Psoas muscle (tissue), 8 donors: ENCODE data around the gene CARHSP1. TPM values are rescaled to one million over a fixed set of nuclear protein-coding genes. Genes with fewer than 3 reads are reported as not detected.
A peak's percentile ranks its signal among the peaks of the same experiment; 100 is the strongest.

Experiments used
- ATAC-seq, 4 donors: fragments of 200-7000 bp; cut with Tn5 transposase; one replicate each; pipeline ENCODE4 v1.9.1; 2020; ENCODE audit warnings: moderate library complexity in 3 of 4, mild to moderate bottlenecking in 2 of 4
- DNase-seq, 2 donors: peaks; one replicate each; pipeline ENCODE4 v3.0.0-alpha.2; 2020
- H3K27ac ChIP-seq: fragments of 200-600 bp; one replicate; pipeline ENCODE4 v1.8.0; 2022
- H3K27me3 ChIP-seq, 3 donors: fragments of 200-600 bp in 1 of 3; one replicate each; pipeline versions ENCODE4 v1.6.1 to v1.8.0; 2013 to 2022; ENCODE audit warnings: low read length in 2 of 3, mild to moderate bottlenecking in 2 of 3, moderate library complexity in 1 of 3; ENCODE audit not compliant: insufficient read depth in 3 of 3
- H3K36me3 ChIP-seq, 2 donors: fragments of 200-600 bp in 1 of 2; one replicate each; pipeline versions ENCODE4 v1.6.1 to v1.8.0; 2013 to 2022; ENCODE audit warnings: low read depth in 1 of 2, mild to moderate bottlenecking in 1 of 2, moderate library complexity in 1 of 2; ENCODE audit not compliant: insufficient read depth in 1 of 2
- H3K4me1 ChIP-seq: fragments of 200-600 bp; one replicate; pipeline ENCODE4 v1.8.0; 2022
- H3K4me3 ChIP-seq: fragments of 200-600 bp; one replicate; pipeline ENCODE4 v1.8.0; 2022; ENCODE audit warnings: mild to moderate bottlenecking
- H3K9me3 ChIP-seq: fragments of 200-600 bp; one replicate; pipeline ENCODE4 v1.8.0; 2022
- WGBS, 3 donors: extraction: QIAGEN DNeasy Blood & Tissue Kit; methylation state at CpG; one replicate each; pipeline versions ENCODE4 v1.1.6 to v1.1.7; 2013; 5-methylcytosine and 5-hydroxymethylcytosine counted together
- intact Hi-C, 2 donors: fragments of 100-400 bp; cut with DNase I; formaldehyde crosslinking; loops; one replicate each; pipeline versions ENCODE4 v1.11.0 to v1.14.2; 2022
- polyA plus RNA-seq, 3 donors: library from polyadenylated mRNA; stranded (reverse); fragments of 200-250 nt; gene quantifications; one replicate each; pipeline ENCODE4 v1.2.3, GENCODE V29; 2013
- total RNA-seq, 4 donors: library from RNA; stranded (reverse); fragmentation: NEBNext Ultra II Directional in 2 of 4; extraction: Animal tissue kit (Norgen Biotek cat#: 25700) in 2 of 4; gene quantifications; one replicate each; pipeline versions ENCODE4 v1.2.1 to v1.2.4, GENCODE V29; 2021 to 2023
- TF ChIP-seq, protein P1 (sequence below): fragments of 200-600 bp; IDR thresholded peaks from one replicate; pipeline ENCODE4 v1.8.0; 2022; ENCODE audit warnings: antibody characterized with exemption
- donor health status: healthy with polysubstance abuse.
- donor health status: DM: no; HTN: no; CAD: no; lungs with moderate emphysema.
- donor health status: Bipolar disorder and iron deficiency.
- donor health status: healthy.
- donor health status: DM: yes; HTN: yes; CAD: no.
- donor health status: DM: no; HTN: no; CAD: no.
- donor health status: DM: no; HTN: no; CAD: no.
- donor health status: DM: yes; HTN: yes; CAD: no.

The CARHSP1 gene
- total and polyA plus RNA-seq, 7 donors = 9.8 to 23.0 (median 16.6) TPM

DNA sequence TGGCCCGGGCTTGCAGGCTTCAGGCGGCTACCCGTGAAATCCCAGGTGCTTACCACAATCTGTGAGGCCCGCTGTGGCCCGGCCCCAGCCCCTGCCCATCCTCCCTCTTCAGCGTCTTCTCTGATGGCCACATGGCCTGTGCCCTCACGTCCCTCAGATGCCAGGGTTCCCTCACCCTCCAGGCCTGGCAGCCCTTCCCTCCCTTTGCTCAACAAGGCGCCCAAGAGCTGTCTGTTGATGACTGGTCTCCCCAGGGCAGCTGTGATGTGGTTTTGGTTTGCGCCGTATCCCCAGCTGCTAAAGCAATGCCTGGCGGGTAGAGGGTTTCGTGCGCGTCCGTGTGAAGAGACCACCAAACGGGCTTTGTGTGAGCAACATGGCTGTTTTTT lies 36.1 kb downstream of the CARHSP1 start:
- no peak overlapping the region for H3K27ac ChIP-seq
- TF ChIP-seq, protein P1, sequence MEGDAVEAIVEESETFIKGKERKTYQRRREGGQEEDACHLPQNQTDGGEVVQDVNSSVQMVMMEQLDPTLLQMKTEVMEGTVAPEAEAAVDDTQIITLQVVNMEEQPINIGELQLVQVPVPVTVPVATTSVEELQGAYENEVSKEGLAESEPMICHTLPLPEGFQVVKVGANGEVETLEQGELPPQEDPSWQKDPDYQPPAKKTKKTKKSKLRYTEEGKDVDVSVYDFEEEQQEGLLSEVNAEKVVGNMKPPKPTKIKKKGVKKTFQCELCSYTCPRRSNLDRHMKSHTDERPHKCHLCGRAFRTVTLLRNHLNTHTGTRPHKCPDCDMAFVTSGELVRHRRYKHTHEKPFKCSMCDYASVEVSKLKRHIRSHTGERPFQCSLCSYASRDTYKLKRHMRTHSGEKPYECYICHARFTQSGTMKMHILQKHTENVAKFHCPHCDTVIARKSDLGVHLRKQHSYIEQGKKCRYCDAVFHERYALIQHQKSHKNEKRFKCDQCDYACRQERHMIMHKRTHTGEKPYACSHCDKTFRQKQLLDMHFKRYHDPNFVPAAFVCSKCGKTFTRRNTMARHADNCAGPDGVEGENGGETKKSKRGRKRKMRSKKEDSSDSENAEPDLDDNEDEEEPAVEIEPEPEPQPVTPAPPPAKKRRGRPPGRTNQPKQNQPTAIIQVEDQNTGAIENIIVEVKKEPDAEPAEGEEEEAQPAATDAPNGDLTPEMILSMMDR = no peak
- H3K27me3 ChIP-seq = no peaks in the 10 kb centered on the region
- H3K9me3 ChIP-seq = no peaks in the 10 kb centered on the region
- DNase-seq = no peak
- peaks cover 5 to 33% of the 10 kb centered on the region in 2 donors for H3K36me3 ChIP-seq
- no peaks in the 10 kb centered on the region for H3K4me1 ChIP-seq
- no peak overlapping the region for H3K4me3 ChIP-seq
- no peak for ATAC-seq
- intact Hi-C loops = no loop called here
- 70 to 77% (median 75%) methylated on average over 16 of the region's 16 CpGs for WGBS, 3 donors

DNA sequence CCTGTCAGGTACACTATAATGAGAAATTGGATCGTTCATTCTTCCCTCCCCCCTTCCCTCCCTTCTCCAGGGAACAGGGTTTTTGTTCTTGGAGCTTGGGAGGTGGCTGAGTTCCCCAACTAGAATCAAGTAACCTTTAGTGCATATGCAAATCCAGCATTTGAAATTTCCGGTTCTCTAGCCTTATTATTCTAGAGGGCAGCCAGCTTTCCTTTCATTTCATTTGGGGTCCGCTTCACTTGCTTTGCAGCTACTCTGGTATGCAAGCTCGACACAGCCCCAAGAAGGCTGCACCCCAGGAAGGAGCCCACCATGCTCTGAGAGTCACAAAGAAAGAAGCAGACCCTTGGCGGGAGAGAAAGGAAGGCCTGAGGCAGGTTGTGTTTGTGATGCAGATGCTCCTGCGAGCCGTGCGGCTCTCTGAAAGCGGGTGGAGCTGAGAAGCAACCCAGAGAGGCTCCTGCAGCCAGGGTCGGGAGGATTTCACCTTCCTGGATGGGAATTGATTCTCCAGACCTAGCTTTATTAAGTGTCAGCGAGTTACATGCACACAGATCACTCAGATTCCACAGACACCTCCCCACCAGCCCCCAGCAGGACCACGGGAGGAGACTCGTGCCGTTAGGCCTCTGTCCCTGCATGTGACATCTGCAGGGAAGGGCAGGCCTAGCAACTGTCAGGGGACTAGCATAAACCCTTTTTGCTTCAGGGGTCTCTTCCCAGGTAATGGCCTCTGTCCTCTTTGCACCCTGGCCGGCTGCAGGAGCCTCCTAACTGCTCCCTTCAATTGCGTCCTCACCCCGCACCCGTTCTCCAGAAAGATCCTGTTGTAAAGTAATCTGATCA lies 36.7 kb downstream of the CARHSP1 start:
- Histone ChIP-seq H3K27me3 (no peaks in the 10 kb centered on the region), H3K4me1 (no peaks in the 10 kb centered on the region), H3K27ac (no peak overlapping the region), H3K9me3 (no peaks in the 10 kb centered on the region), H3K36me3 (peaks cover 5 to 33% of the 10 kb centered on the region in 2 donors), H3K4me3 (no peak overlapping the region)
- intact Hi-C loops = no loop called here
- TF ChIP-seq, protein P1 = no peak
- DNase-seq (no peak), ATAC-seq (no peak)
- 71 to 77% (median 75%) methylated on average over 18 of the region's 18 CpGs for WGBS, 3 donors

DNA sequence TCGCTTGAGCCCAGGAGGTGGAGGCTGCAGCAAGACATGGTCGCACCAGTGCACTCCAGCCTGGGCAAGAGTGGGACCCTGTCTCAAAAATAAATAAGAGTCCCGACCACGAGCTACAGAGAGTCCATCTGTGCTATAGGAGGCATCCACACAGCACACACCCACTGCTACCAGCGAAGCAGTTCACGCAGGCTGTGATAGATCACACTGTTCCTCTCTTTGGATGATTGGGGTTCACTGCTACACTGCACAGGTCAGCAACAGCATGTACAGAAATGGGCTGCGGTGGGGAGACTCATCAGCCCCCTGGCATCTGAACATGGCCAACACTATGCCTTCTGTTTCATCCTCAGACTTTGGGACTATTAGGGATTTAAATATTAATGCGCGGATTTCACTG lies 37.4 kb downstream of the CARHSP1 start:
- H3K27ac ChIP-seq = no peak overlapping the region
- H3K9me3 ChIP-seq = no peaks in the 10 kb centered on the region
- DNase-seq (no peak), ATAC-seq (peak in 1 of 4 donors; percentile 16)
- H3K4me1 ChIP-seq = no peaks in the 10 kb centered on the region
- H3K36me3 ChIP-seq = peaks cover 5 to 33% of the 10 kb centered on the region in 2 donors
- 87 to 90% (median 88%) methylated on average over 9 of the region's 9 CpGs for WGBS, 3 donors
- no peak overlapping the region for H3K4me3 ChIP-seq
- intact Hi-C loops = no loop called here
- no peaks in the 10 kb centered on the region for H3K27me3 ChIP-seq
- TF ChIP-seq, protein P1 = no peak

DNA sequence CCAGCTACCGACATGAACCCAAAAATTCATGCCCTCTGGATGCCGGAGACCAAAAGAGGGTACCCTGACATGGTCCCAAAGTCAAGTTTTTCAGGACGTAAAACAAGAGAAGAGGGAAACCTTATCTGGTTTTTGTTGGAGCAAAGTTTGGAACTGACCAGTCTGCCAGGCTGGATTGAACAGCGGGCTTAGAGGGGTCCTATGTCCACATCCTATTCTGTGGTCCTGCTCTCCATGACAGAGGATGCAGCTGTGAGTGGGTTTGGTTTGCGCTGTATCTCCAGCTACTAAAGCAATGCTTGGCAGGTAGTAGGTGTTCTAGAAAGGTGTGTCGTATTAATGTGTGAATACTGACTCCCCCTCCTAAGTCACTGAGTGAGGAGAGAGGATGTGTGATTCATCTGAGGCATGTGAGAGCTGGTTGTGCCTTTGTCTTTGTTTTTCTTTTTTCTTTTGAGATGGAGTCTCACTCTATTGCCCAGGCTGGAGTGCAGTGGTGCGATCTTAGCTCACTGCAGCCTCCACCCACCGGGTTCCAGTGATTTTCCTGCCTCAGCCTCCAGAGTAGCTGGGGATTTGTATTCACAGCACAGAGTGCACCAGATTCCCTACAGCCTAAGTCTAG lies 40.2 kb downstream of the CARHSP1 start:
- Histone ChIP-seq H3K4me3 (no peak overlapping the region), H3K27ac (no peak overlapping the region), H3K9me3 (no peaks in the 10 kb centered on the region), H3K4me1 (no peaks in the 10 kb centered on the region), H3K36me3 (peaks cover 5 to 49% of the 10 kb centered on the region in 2 donors), H3K27me3 (no peaks in the 10 kb centered on the region)
- DNase-seq (no peak), ATAC-seq (no peak)
- WGBS, 3 donors = 94 to 96% (median 95%) methylated on average over 8 of the region's 8 CpGs
- TF ChIP-seq, protein P1 = no peak
- intact Hi-C loops = no loop called here
